CMK (cell line): ENCODE measurements around the gene RTP4.
A peak's percentile ranks its signal among the peaks of the same experiment; 100 is the strongest.

Experiments
- DNase-seq: peaks from one replicate; pipeline ENCODE4 v3.0.0-alpha.2; 2010; ENCODE audit warnings: low read depth

Gene RTP4

GRCh38 chr3:187368251-187369088 is at the start of gene RTP4:
Gene RTP4, plus strand, starts transcription at chr3:187368385. Its CDS starts 57 bp downstream, at chr3:187368442.
- no peak for DNase-seq

GRCh38 chr3:187318819-187319616 is 49.2 kb upstream of the RTP4 start:
- DNase-seq, result peak; percentile 12

- peak; percentile 27 for DNase-seq
Measured at GRCh38 chr3:187319699-187320302, 48.4 kb upstream of the RTP4 start.

- no peak for DNase-seq
Measured at GRCh38 chr3:187321766-187322165, 46.4 kb upstream of the RTP4 start.

- DNase-seq, result no peak
Measured at GRCh38 chr3:187322291-187322690, 45.9 kb upstream of the RTP4 start.

GRCh38 chr3:187323091-187323490 is 45.1 kb upstream of the RTP4 start:
- DNase-seq, result no peak

- no peak for DNase-seq
Measured at GRCh38 chr3:187325632-187326031, 42.6 kb upstream of the RTP4 start.

- no peak for DNase-seq
Measured at GRCh38 chr3:187327845-187328244, 40.3 kb upstream of the RTP4 start.

- no peak for DNase-seq
Measured at GRCh38 chr3:187328691-187329090, 39.5 kb upstream of the RTP4 start.

- DNase-seq, result no peak
Measured at GRCh38 chr3:187334904-187335303, 33.3 kb upstream of the RTP4 start.

- no peak for DNase-seq
Measured at GRCh38 chr3:187336322-187336721, 31.9 kb upstream of the RTP4 start.

- no peak for DNase-seq
Measured at GRCh38 chr3:187340578-187340977, 27.6 kb upstream of the RTP4 start.

GRCh38 chr3:187342255-187342654 is 25.9 kb upstream of the RTP4 start:
- no peak for DNase-seq

GRCh38 chr3:187343670-187344069 is 24.5 kb upstream of the RTP4 start:
- DNase-seq, result no peak

GRCh38 chr3:187352581-187353575 is 15.3 kb upstream of the RTP4 start:
- no peak for DNase-seq

- no peak for DNase-seq
Measured at GRCh38 chr3:187358068-187358467, 10.1 kb upstream of the RTP4 start.

GRCh38 chr3:187359798-187360486 is 8.2 kb upstream of the RTP4 start:
- DNase-seq, result no peak

- DNase-seq, result no peak
Measured at GRCh38 chr3:187360596-187360995, 7.6 kb upstream of the RTP4 start.

GRCh38 chr3:187361835-187362234 is 6.3 kb upstream of the RTP4 start:
- DNase-seq, result no peak

- DNase-seq, result no peak
Measured at GRCh38 chr3:187367561-187368103, 553 bp upstream of the RTP4 start.

GRCh38 chr3:187369089-187369447 is 883 bp downstream of the RTP4 start:
- no peak for DNase-seq
